SK-N-SH (cell line): ENCODE measurements around the gene GPNMB. TPM values are rescaled to one million over a fixed set of nuclear protein-coding genes. Genes with fewer than 3 reads are reported as not detected.
A peak's percentile ranks its signal among the peaks of the same experiment; 100 is the strongest.

Experiments used
- CTCF ChIA-PET: fragments of 300-600, 350-600 bp; formaldehyde crosslinking; extraction: SDS; loops from one replicate; lab custom pipeline; 2021; lab: Yijun Ruan, JAX
- POLR2A ChIA-PET: fragments of 350-600 bp; sonication (Branson Sonifier 250); formaldehyde crosslinking; extraction: SDS; loops from one replicate; lab custom pipeline; 2020; ENCODE audit warnings: antibody characterized with exemption, inconsistent platforms; lab: Yijun Ruan, JAX
- DNase-seq: peaks from one replicate; pipeline ENCODE4 v3.0.0; 2012
- H2AFZ ChIP-seq: fragments of 200-600 bp; sonication (generic); 2 replicates; pipeline ENCODE4 v1.8.1; 2016; ENCODE audit warnings: antibody characterized with exemption, mild to moderate bottlenecking, low read depth
- H3F3A ChIP-seq: fragments of 200-600 bp; sonication (generic); replicated peaks from 2 replicates; pipeline ENCODE3; 2016; ENCODE audit warnings: antibody characterized with exemption, mild to moderate bottlenecking; ENCODE audit not compliant: insufficient read depth
- H3K27ac ChIP-seq, 2 experiments: fragments of 200-500 bp in 1 of 2; fragments of 200-600 bp in 1 of 2; sonication (Bioruptor generic) in 1 of 2; sonication (generic), shearing (Covaris generic) in 1 of 2; 2 replicates each; pipeline versions ENCODE4 v1.5.1 to v1.6.1; 2014 to 2016; ENCODE audit warnings: low read depth in 2 of 2, inconsistent platforms in 1 of 2, low read length in 1 of 2, mild to moderate bottlenecking in 1 of 2, mixed read lengths in 1 of 2
- H3K27me3 ChIP-seq: fragments of 200-600 bp; sonication (generic), shearing (Covaris generic); 2 replicates; pipeline ENCODE4 v1.6.1; 2016; ENCODE audit warnings: mixed run types; ENCODE audit not compliant: insufficient read depth
- H3K36me3 ChIP-seq, 2 experiments: fragments of 200-500 bp in 1 of 2; fragments of 200-600 bp in 1 of 2; sonication (Bioruptor generic) in 1 of 2; sonication (generic) in 1 of 2; replicated peaks in 1 of 2; 2 replicates each; pipeline versions ENCODE3 to v1.5.1; 2014 to 2016; ENCODE audit warnings: low read length in 1 of 2, mild to moderate bottlenecking in 1 of 2; ENCODE audit not compliant: insufficient read depth in 2 of 2, control insufficient read depth in 1 of 2
- H3K4me1 ChIP-seq, 2 experiments: fragments of 200-500 bp in 1 of 2; fragments of 200-600 bp in 1 of 2; sonication (Bioruptor generic) in 1 of 2; sonication (generic), shearing (Covaris generic) in 1 of 2; 2 replicates each; pipeline versions ENCODE4 v1.5.1 to v1.6.1; 2014 to 2016; ENCODE audit warnings: low read depth in 1 of 2, low read length in 1 of 2, mixed run types in 1 of 2; ENCODE audit not compliant: insufficient read depth in 2 of 2, control insufficient read depth in 1 of 2
- H3K4me2 ChIP-seq: fragments of 200-600 bp; sonication (generic), shearing (Covaris generic); 2 replicates; pipeline ENCODE4 v1.6.1; 2017; ENCODE audit warnings: mixed run types
- H3K4me3 ChIP-seq, 2 experiments: fragments of 200-500 bp in 1 of 2; fragments of 200-600 bp in 1 of 2; sonication (Bioruptor generic) in 1 of 2; sonication (generic), shearing (Covaris generic) in 1 of 2; 2 replicates each; pipeline versions ENCODE4 v1.5.1 to v1.8.1; 2014 to 2016; ENCODE audit warnings: low read depth in 2 of 2, inconsistent platforms in 1 of 2, low read length in 1 of 2, mild to moderate bottlenecking in 1 of 2, mixed read lengths in 1 of 2, moderate library complexity in 1 of 2
- H3K79me2 ChIP-seq: fragments of 200-600 bp; sonication (generic); 2 replicates; pipeline ENCODE4 v1.8.1; 2017; ENCODE audit warnings: mild to moderate bottlenecking; ENCODE audit not compliant: insufficient read depth
- H3K9ac ChIP-seq: fragments of 200-600 bp; sonication (generic); 2 replicates; pipeline ENCODE4 v1.6.1; 2017; ENCODE audit warnings: mixed run types
- H3K9me2 ChIP-seq: fragments of 200-600 bp; sonication (generic); 2 replicates; pipeline ENCODE4 v1.6.1; 2017; ENCODE audit warnings: mixed run types
- H3K9me3 ChIP-seq: fragments of 200-600 bp; sonication (generic); 2 replicates; pipeline ENCODE4 v1.6.1; 2017; ENCODE audit warnings: mixed run types, mild to moderate bottlenecking, moderate library complexity
- H4K20me1 ChIP-seq: fragments of 200-600 bp; sonication (generic); 2 replicates; pipeline ENCODE4 v1.6.1; 2017; ENCODE audit warnings: mild to moderate bottlenecking, mixed run types; ENCODE audit not compliant: insufficient read depth
- FOXJ3 ChIP-seq: sonication (generic); formaldehyde crosslinking; IDR thresholded peaks from 2 replicates; pipeline ENCODE4 v1.5.1; 2020; ENCODE audit warnings: mild to moderate bottlenecking, missing genetic modification reagents
- FOXM1 ChIP-seq: IDR thresholded peaks from 2 replicates; pipeline ENCODE4 v1.4.0; 2012; ENCODE audit warnings: low read depth, mild to moderate bottlenecking
- MAX ChIP-seq: IDR thresholded peaks from 2 replicates; pipeline ENCODE4 v1.4.0; 2012; ENCODE audit warnings: low read depth
- NFIC ChIP-seq: IDR thresholded peaks from 2 replicates; pipeline ENCODE4 v1.4.0; 2012; ENCODE audit warnings: borderline replicate concordance
- PBX3 ChIP-seq: IDR thresholded peaks from 2 replicates; pipeline ENCODE4; 2012
- TCF12 ChIP-seq: IDR thresholded peaks from 2 replicates; pipeline ENCODE4 v1.4.0; 2012
- USF1 ChIP-seq: IDR thresholded peaks from 2 replicates; pipeline ENCODE4 v1.4.0; 2012; ENCODE audit warnings: low read depth, borderline replicate concordance
- ZBTB33 ChIP-seq: IDR thresholded peaks from 2 replicates; pipeline ENCODE4 v1.4.0; 2012; ENCODE audit warnings: low read depth, borderline replicate concordance
- WGBS: methylation state at CpG from one replicate; pipeline ENCODE4 v1.1.6; 2017; ENCODE audit warnings: low lambda C conversion rate; 5-methylcytosine and 5-hydroxymethylcytosine counted together
- polyA plus RNA-seq, 3 experiments: library from polyadenylated mRNA; depleted of rRNA; stranded (reverse); fragments of >200 nt; gene quantifications; 2 replicates each; pipeline ENCODE4 v1.2.3, GENCODE V29; 2012

The GPNMB gene
- polyA plus RNA-seq, 1 of the 3 experiments (the other 2 are of a cell fraction) = 13.8 TPM

GRCh38 chr7:23294549-23295400, 48.2 kb downstream of the GPNMB start:
- Histone ChIP-seq H3K4me3 (no peak overlapping the region), H3K4me1 (peaks cover 8 to 12% of the 10 kb centered on the region in 2 experiments; a peak in 2 of 4 replicates), H3K27ac (no peak overlapping the region; a peak in 1 of 4 replicates), H3K9ac (no peak overlapping the region), H3K9me3 (no peaks in the 10 kb centered on the region), H3K4me2 (no peak overlapping the region), H3K79me2 (peaks cover 7% of the 10 kb centered on the region), H3K27me3 (no peaks in the 10 kb centered on the region), H3F3A (peaks cover 11% of the 10 kb centered on the region), H4K20me1 (no peaks in the 10 kb centered on the region; the same call in 1 of the 2 replicates), H3K9me2 (no peaks in the 10 kb centered on the region), H2AFZ (peak overlapping the region; percentile 14; the same call in 1 of the 2 replicates), H3K36me3 (no peaks in the 10 kb centered on the region)
- DNase-seq = no peak
- TF ChIP-seq TCF12 (no peak), MAX (no peak)
- ChIA-PET POLR2A (interaction anchor here (0.6 kb wide), 2 partner anchors 9 to 17 kb away, joined by 3 to 4 read pairs; no protein-coding TSS in a partner anchor), CTCF (interaction anchor here (1.0 to 9.9 kb wide), 10 partner anchors 16 to 250 kb away, joined by 3 to 69 read pairs (median 4); no protein-coding TSS in a partner anchor)
- WGBS = 92% methylated on average over 6 of the region's 6 CpGs

- Histone ChIP-seq H3K9ac (no peak overlapping the region), H3K9me3 (no peaks in the 10 kb centered on the region), H3K36me3 (no peaks in the 10 kb centered on the region), H3K27ac (peak overlapping the region in 1 of 2 experiments; percentile 29; a peak in 1 of 4 replicates), H3K9me2 (no peaks in the 10 kb centered on the region), H3K4me2 (no peak overlapping the region), H3K4me1 (peaks cover 8 to 14% of the 10 kb centered on the region in 2 experiments; a peak in 3 of 4 replicates), H3K79me2 (peaks cover 12% of the 10 kb centered on the region), H3K4me3 (no peak overlapping the region), H4K20me1 (no peaks in the 10 kb centered on the region; the same call in 1 of the 2 replicates), H2AFZ (peak overlapping the region; percentile 14), H3F3A (peaks cover 11% of the 10 kb centered on the region), H3K27me3 (no peaks in the 10 kb centered on the region)
- DNase-seq = no peak
- ChIA-PET CTCF (interaction anchor here (1.0 to 9.9 kb wide), 4 partner anchors 16 to 179 kb away, joined by 4 to 69 read pairs (median 12); no protein-coding TSS in a partner anchor), POLR2A (interaction anchor here (0.6 kb wide), 1 partner anchor 9 kb away, joined by 4 read pairs; no protein-coding TSS in a partner anchor)
- TF ChIP-seq MAX (no peak), PBX3 (no peak), ZBTB33 (no peak), USF1 (no peak), FOXJ3 (CRISPR knock-in tag) (no peak), NFIC (no peak), FOXM1 (no peak)
Observed at GRCh38 chr7:23295401-23295697, 48.8 kb downstream of the GPNMB start.
